PC-9 (cell line): ENCODE results near the gene PIP5K1A. TPM values are rescaled to one million over a fixed set of nuclear protein-coding genes. Genes with fewer than 3 reads are reported as not detected.
"Not testable (repeated sequence)": the region's sequence is repeated elsewhere in the genome, so short reads cannot be mapped to it uniquely, and the experiment has no call there.

Source experiments
- BruUV-seq: library from RNA; stranded (reverse); fragments of 400-500 nt; replicated peaks from 2 replicates; lab custom pipeline; 2021; lab: Mats Ljungman, UMichigan
- CTCF ChIA-PET: fragments of 300-600 bp; sonication (Branson Sonifier 250); formaldehyde crosslinking; loops from one replicate; lab custom pipeline; 2022; ENCODE audit warnings: antibody characterized with exemption; lab: Charles Lee
- POLR2A ChIA-PET: fragments of 300-600 bp; sonication (Branson Sonifier 250); formaldehyde crosslinking; loops from one replicate; lab custom pipeline; 2022; ENCODE audit warnings: antibody characterized with exemption; ENCODE audit not compliant: unreplicated experiment; lab: Charles Lee
- DNase-seq, 2 experiments: peaks; one replicate each; pipeline versions ENCODE4 v3.0.0 to v3.0.0-alpha.2; 2015 to 2022; ENCODE audit warnings: mixed read lengths in 1 of 2
- H2AFZ ChIP-seq: fragments of 200-600 bp; sonication (generic); 2 replicates; pipeline ENCODE4 v1.8.1; 2017; ENCODE audit warnings: antibody characterized with exemption
- H3F3A ChIP-seq: fragments of 200-600 bp; sonication (generic); 2 replicates; pipeline ENCODE4 v1.8.1; 2017; ENCODE audit warnings: antibody characterized with exemption, mild to moderate bottlenecking, low read depth; ENCODE audit not compliant: insufficient read depth
- H3K27ac ChIP-seq: fragments of 200-600 bp; sonication (generic); 2 replicates; pipeline ENCODE4 v1.6.1; 2016; ENCODE audit warnings: mixed run types
- H3K27me3 ChIP-seq: fragments of 200-600 bp; sonication (generic); 2 replicates; pipeline ENCODE4 v1.6.1; 2016; ENCODE audit warnings: low read depth, mixed run types; ENCODE audit not compliant: insufficient read depth
- H3K36me3 ChIP-seq: fragments of 200-600 bp; sonication (generic); 2 replicates; pipeline ENCODE4 v1.6.1; 2016; ENCODE audit warnings: low read depth, mixed run types
- H3K4me1 ChIP-seq: fragments of 200-600 bp; sonication (generic); replicated peaks from 2 replicates; pipeline ENCODE4 v1.6.1; 2016; ENCODE audit warnings: mixed run types; ENCODE audit not compliant: insufficient read depth
- H3K4me2 ChIP-seq: fragments of 200-600 bp; sonication (generic); 2 replicates; pipeline ENCODE4 v1.6.1; 2017; ENCODE audit warnings: mixed run types
- H3K4me3 ChIP-seq: fragments of 200-600 bp; sonication (generic); 2 replicates; pipeline ENCODE4 v1.6.1; 2016; ENCODE audit warnings: mixed run types
- H3K79me2 ChIP-seq: fragments of 200-600 bp; sonication (generic); 2 replicates; pipeline ENCODE4 v1.6.1; 2017; ENCODE audit warnings: low read depth, mixed run types
- H3K9me2 ChIP-seq: fragments of 200-600 bp; sonication (generic); 2 replicates; pipeline ENCODE4 v1.8.1; 2017; ENCODE audit warnings: mild to moderate bottlenecking; ENCODE audit not compliant: insufficient read depth
- H3K9me3 ChIP-seq: fragments of 200-600 bp; sonication (generic); 2 replicates; pipeline ENCODE4 v1.8.1; 2016; ENCODE audit warnings: low read depth; ENCODE audit not compliant: insufficient read depth
- H4K20me1 ChIP-seq: fragments of 200-600 bp; sonication (generic); 2 replicates; pipeline ENCODE4 v1.8.1; 2017; ENCODE audit not compliant: insufficient read depth
- CTCF ChIP-seq: fragments of 200-600 bp; sonication (generic); conservative IDR thresholded peaks from 2 replicates; pipeline ENCODE4 v1.6.1; 2017; ENCODE audit warnings: mixed run types, antibody characterized with exemption, mild to moderate bottlenecking, moderate library complexity
- EZH2 ChIP-seq: fragments of 200-600 bp; sonication (generic); IDR thresholded peaks from 2 replicates; pipeline ENCODE4 v1.8.0; 2017; ENCODE audit warnings: antibody characterized with exemption, low read depth
- intact Hi-C: fragments of 100-400 bp; cut with micrococcal nuclease; formaldehyde crosslinking; loops from one replicate; pipeline ENCODE4 v1.10.0; 2022; ENCODE audit not compliant: unreplicated experiment
- total RNA-seq: library from RNA; stranded (reverse); gene quantifications from 2 replicates; pipeline ENCODE4 v1.2.3, GENCODE V29; 2021

Gene PIP5K1A
- total RNA-seq, 1 experiment from 2014 or later, result 69.7 TPM

- no peak for DNase-seq
- intact Hi-C loops, result no loop called here
- H3K9me2 ChIP-seq, result no peaks in the 10 kb centered on the region
- no peak overlapping the region for H3K4me3 ChIP-seq
- H3K27me3 ChIP-seq, result no peaks in the 10 kb centered on the region
- TF ChIP-seq CTCF (no peak), EZH2 (no peak)
- no peaks in the 10 kb centered on the region for H3K4me1 ChIP-seq
- H3K36me3 ChIP-seq, result peaks cover 13% of the 10 kb centered on the region; the same call in 1 of the 2 replicates
- H3F3A ChIP-seq, result peaks cover 5% of the 10 kb centered on the region; the same call in 1 of the 2 replicates
- CTCF ChIA-PET, result interaction anchor here (0.6 kb wide), 1 partner anchor 428 kb away, joined by 3 read pairs; no protein-coding TSS in a partner anchor
- no peak overlapping the region for H2AFZ ChIP-seq
- POLR2A ChIA-PET, result no interaction called here
- no peaks in the 10 kb centered on the region for H4K20me1 ChIP-seq
- H3K4me2 ChIP-seq, result no peak overlapping the region
- H3K9me3 ChIP-seq, result no peaks in the 10 kb centered on the region
- BruUV-seq, result no TSS peak
- no peaks in the 10 kb centered on the region for H3K79me2 ChIP-seq
- no peak overlapping the region for H3K27ac ChIP-seq
Measured at GRCh38 chr1:151176514-151177045, 21.8 kb upstream of the PIP5K1A start.

GRCh38 chr1:151184211-151184610 lies 14.1 kb upstream of the PIP5K1A start:
- Histone ChIP-seq H3K4me1 (peaks cover 10% of the 10 kb centered on the region), H3K27me3 (no peaks in the 10 kb centered on the region), H3K27ac (no peak overlapping the region), H4K20me1 (no peaks in the 10 kb centered on the region), H3K9me3 (no peaks in the 10 kb centered on the region), H3K79me2 (peaks cover 26% of the 10 kb centered on the region), H3K4me3 (no peak overlapping the region), H3K9me2 (no peaks in the 10 kb centered on the region), H3K4me2 (no peak overlapping the region), H2AFZ (no peak overlapping the region), H3F3A (peaks cover 1% of the 10 kb centered on the region; the same call in 1 of the 2 replicates), H3K36me3 (peaks cover 35% of the 10 kb centered on the region)
- TF ChIP-seq EZH2 (no peak), CTCF (no peak)
- POLR2A ChIA-PET, result no interaction called here
- no peak for DNase-seq
- CTCF ChIA-PET, result no interaction called here
- BruUV-seq, result no TSS peak
- intact Hi-C loops, result no loop called here

GRCh38 chr1:151187205-151187604 lies 11.1 kb upstream of the PIP5K1A start:
- ChIA-PET POLR2A (interaction anchor here (0.5 kb wide), 1 partner anchor 10 kb away, joined by 3 read pairs; no protein-coding TSS in a partner anchor), CTCF (interaction anchor here (0.8 kb wide), 1 partner anchor 159 kb away, joined by 4 read pairs; no protein-coding TSS in a partner anchor)

GRCh38 chr1:151188667-151189066 lies 9.7 kb upstream of the PIP5K1A start:
- H3K9me3 ChIP-seq, H3K9me2 ChIP-seq, H3K27ac ChIP-seq, H4K20me1 ChIP-seq, DNase-seq, POLR2A ChIA-PET, intact Hi-C loops, BruUV-seq, H3K27me3 ChIP-seq, H2AFZ ChIP-seq: not testable (repeated sequence)
- peak overlapping the region; percentile 83 for H3K4me2 ChIP-seq
- H3K4me3 ChIP-seq, result peak overlapping the region; percentile 71
- H3K36me3 ChIP-seq, result peaks cover 15% of the 10 kb centered on the region; the same call in 1 of the 2 replicates
- CTCF ChIA-PET, result interaction anchor here (0.6 to 0.7 kb wide), 2 partner anchors 70 to 111 kb away, joined by 3 to 4 read pairs; no protein-coding TSS in a partner anchor
- peaks cover 16% of the 10 kb centered on the region for H3K4me1 ChIP-seq
- peaks cover 21% of the 10 kb centered on the region for H3F3A ChIP-seq
- peaks cover 32% of the 10 kb centered on the region for H3K79me2 ChIP-seq

More at GRCh38 chr1:151187205-151187604, 11.1 kb upstream of the PIP5K1A start:
- Histone ChIP-seq H4K20me1 (no peaks in the 10 kb centered on the region), H3K27ac (no peak overlapping the region), H3K9me2 (no peaks in the 10 kb centered on the region), H2AFZ (no peak overlapping the region), H3K4me3 (no peak overlapping the region), H3K4me2 (no peak overlapping the region), H3K79me2 (peaks cover 32% of the 10 kb centered on the region), H3K4me1 (peaks cover 16% of the 10 kb centered on the region), H3F3A (peaks cover 9% of the 10 kb centered on the region; the same call in 1 of the 2 replicates), H3K36me3 (peaks cover 22% of the 10 kb centered on the region), H3K27me3 (no peaks in the 10 kb centered on the region), H3K9me3 (no peaks in the 10 kb centered on the region)
- TF ChIP-seq CTCF (no peak), EZH2 (no peak)
- no TSS peak for BruUV-seq
- intact Hi-C loops, result no loop called here
- DNase-seq, result no peak
